MV-4-11 (cell line): ENCODE data around the gene ELOVL5.

Source experiments
- DNase-seq: peaks from one replicate; lab custom pipeline; 2025; lab: John Stamatoyannopoulos, UW

ELOVL5 gene

GRCh38 chr6:53273370-53273769, 75.4 kb downstream of the ELOVL5 start:
- no peak for DNase-seq

- no peak for DNase-seq
These were observed 78.9 kb downstream of the ELOVL5 start for GRCh38 chr6:53269827-53270226.

GRCh38 chr6:53268858-53269608, 79.7 kb downstream of the ELOVL5 start:
- DNase-seq = no peak

GRCh38 chr6:53266553-53267090, 82.1 kb downstream of the ELOVL5 start:
- no peak for DNase-seq

- DNase-seq = peak; percentile 8
These were observed 83.7 kb downstream of the ELOVL5 start for GRCh38 chr6:53264915-53265607.

GRCh38 chr6:53264337-53264736, 84.4 kb downstream of the ELOVL5 start:
- no peak for DNase-seq

GRCh38 chr6:53263917-53264316, 84.8 kb downstream of the ELOVL5 start:
- no peak for DNase-seq

GRCh38 chr6:53259860-53260580, 88.7 kb downstream of the ELOVL5 start:
- no peak for DNase-seq

GRCh38 chr6:53258774-53259155, 90.0 kb downstream of the ELOVL5 start:
- DNase-seq = peak; percentile 66

- no peak for DNase-seq
These were observed 90.5 kb downstream of the ELOVL5 start for GRCh38 chr6:53258076-53258773.

- DNase-seq = no peak
These were observed 91.2 kb downstream of the ELOVL5 start for GRCh38 chr6:53257533-53257932.

- DNase-seq = no peak
These were observed 91.7 kb downstream of the ELOVL5 start for GRCh38 chr6:53257001-53257400.

- no peak for DNase-seq
These were observed 96.5 kb downstream of the ELOVL5 start for GRCh38 chr6:53252177-53252692.

- DNase-seq = no peak
These were observed 97.6 kb downstream of the ELOVL5 start for GRCh38 chr6:53251033-53251672.

- no peak for DNase-seq
These were observed 98.3 kb downstream of the ELOVL5 start for GRCh38 chr6:53250176-53251032.

- no peak for DNase-seq
These were observed 101.8 kb downstream of the ELOVL5 start for GRCh38 chr6:53246924-53247323.

- peak; percentile 77 for DNase-seq
These were observed 103.8 kb downstream of the ELOVL5 start for GRCh38 chr6:53244958-53245357.

GRCh38 chr6:53244399-53244931, 104.3 kb downstream of the ELOVL5 start:
- DNase-seq = no peak

- DNase-seq = peak; percentile 80
These were observed 106.8 kb downstream of the ELOVL5 start for GRCh38 chr6:53241938-53242337.

GRCh38 chr6:53240761-53241160, 108.0 kb downstream of the ELOVL5 start:
- peak; percentile 36 for DNase-seq
